ENCODE data around the gene PCYT1A.

The PCYT1A gene

GRCh38 chr3:196225763-196226364, 61.7 kb downstream of the PCYT1A start:
- DNase-seq (ENCODE audit: low read depth): no peak
- TF ChIP-seq CTCF (IDR thresholded peaks at IDR 0.05; ENCODE audit: insufficient read depth, low read depth, low read length, missing control alignments): no peak
- no peak overlapping the region for H3K4me3 ChIP-seq (ENCODE audit: low read length)

- TF ChIP-seq CTCF (IDR thresholded peaks at IDR 0.05; ENCODE audit: insufficient read depth, low read depth, low read length, missing control alignments): no peak
- no peak overlapping the region for H3K4me3 ChIP-seq (ENCODE audit: low read length)
- no peak for DNase-seq (ENCODE audit: low read depth)
Observed at GRCh38 chr3:196225086-196225485, 62.4 kb downstream of the PCYT1A start.

- DNase-seq (ENCODE audit: low read depth): peak; percentile 74
- TF ChIP-seq CTCF (IDR thresholded peaks at IDR 0.05; ENCODE audit: insufficient read depth, low read depth, low read length, missing control alignments): no peak
- no peak overlapping the region for H3K4me3 ChIP-seq (ENCODE audit: low read length)
Observed at GRCh38 chr3:196222876-196223595, 64.5 kb downstream of the PCYT1A start.

GRCh38 chr3:196220991-196221390, 66.5 kb downstream of the PCYT1A start:
- DNase-seq (ENCODE audit: low read depth): no peak
- H3K4me3 ChIP-seq (ENCODE audit: low read length): no peak overlapping the region

GRCh38 chr3:196220587-196220986, 66.9 kb downstream of the PCYT1A start:
- no peak for TF ChIP-seq CTCF (IDR thresholded peaks at IDR 0.05; ENCODE audit: insufficient read depth, low read depth, low read length, missing control alignments)
- no peak overlapping the region for H3K4me3 ChIP-seq (ENCODE audit: low read length)
- peak; percentile 62 for DNase-seq (ENCODE audit: low read depth)

More at GRCh38 chr3:196220991-196221390, 66.5 kb downstream of the PCYT1A start:
- no peak for TF ChIP-seq CTCF (IDR thresholded peaks at IDR 0.05; ENCODE audit: insufficient read depth, low read depth, low read length, missing control alignments)

GRCh38 chr3:196219970-196220311, 67.6 kb downstream of the PCYT1A start:
- no peak for TF ChIP-seq CTCF (IDR thresholded peaks at IDR 0.05; ENCODE audit: insufficient read depth, low read depth, low read length, missing control alignments)
- no peak overlapping the region for H3K4me3 ChIP-seq (ENCODE audit: low read length)
- no peak for DNase-seq (ENCODE audit: low read depth)

Measured in epithelial cell of esophagus (primary cell).